Brain microvascular endothelial cell (primary cell): ENCODE results near the gene AATK.
A peak's percentile ranks its signal among the peaks of the same experiment; 100 is the strongest.

ENCODE experiments used
- DNase-seq: peaks from one replicate; pipeline ENCODE4 v3.0.0-alpha.2; 2020
- H3K27ac ChIP-seq: fragments of 250-450 bp; sonication (Bioruptor Pico); 2 replicates; pipeline ENCODE4 v1.5.1; 2020; ENCODE audit warnings: mild to moderate bottlenecking, moderate library complexity
- H3K27me3 ChIP-seq: fragments of 250-450 bp; sonication (Bioruptor Pico); replicated peaks from 2 replicates; pipeline ENCODE4 v1.5.1; 2020; ENCODE audit warnings: mild to moderate bottlenecking
- H3K36me3 ChIP-seq: fragments of 250-450 bp; sonication (Bioruptor Pico); replicated peaks from 2 replicates; pipeline ENCODE4 v1.5.1; 2020; ENCODE audit warnings: mild to moderate bottlenecking
- H3K4me3 ChIP-seq: 2 replicates; pipeline ENCODE4 v1.5.1; 2011; ENCODE audit warnings: low read depth, mild to moderate bottlenecking, control low read depth, low read length, moderate library complexity
- CTCF ChIP-seq: IDR thresholded peaks from 2 replicates; pipeline ENCODE4 v1.5.1; 2011; ENCODE audit warnings: low read depth, mild to moderate bottlenecking, moderate library complexity, low read length, control low read depth, inconsistent platforms; ENCODE audit errors: missing control alignments
- in situ Hi-C: cut with HindIII; loops from 2 replicates; pipeline ENCODE4 v1.10.0; 2017; ENCODE audit warnings: low sequenced_read_pairs, low pct_ligation_motif_present

The AATK gene

GRCh38 chr17:81202318-81202717 is 36.3 kb upstream of the AATK start:
- in situ Hi-C loops: no loop called here
- Histone ChIP-seq H3K36me3 (no peaks in the 10 kb centered on the region), H3K27ac (no peak overlapping the region), H3K4me3 (no peak overlapping the region), H3K27me3 (no peaks in the 10 kb centered on the region)
- DNase-seq: no peak
- TF ChIP-seq CTCF: no peak

- no peaks in the 10 kb centered on the region for H3K27me3 ChIP-seq
- peak; percentile 75 for TF ChIP-seq CTCF
- H3K36me3 ChIP-seq: no peaks in the 10 kb centered on the region
- H3K27ac ChIP-seq: no peak overlapping the region
- DNase-seq: peak; percentile 84
- in situ Hi-C loops: no loop called here
- H3K4me3 ChIP-seq: no peak overlapping the region
Measured at GRCh38 chr17:81200695-81201580, 34.9 kb upstream of the AATK start.

- Histone ChIP-seq H3K27me3 (no peaks in the 10 kb centered on the region), H3K36me3 (no peaks in the 10 kb centered on the region), H3K27ac (no peak overlapping the region), H3K4me3 (no peak overlapping the region)
- in situ Hi-C loops: no loop called here
- no peak for TF ChIP-seq CTCF
- no peak for DNase-seq
Measured at GRCh38 chr17:81200201-81200600, 34.2 kb upstream of the AATK start.

- no peak for DNase-seq
- no peaks in the 10 kb centered on the region for H3K27me3 ChIP-seq
- in situ Hi-C loops: no loop called here
- H3K4me3 ChIP-seq: no peak overlapping the region
- H3K36me3 ChIP-seq: no peaks in the 10 kb centered on the region
- TF ChIP-seq CTCF: no peak
- H3K27ac ChIP-seq: no peak overlapping the region
Measured at GRCh38 chr17:81199482-81199830, 33.4 kb upstream of the AATK start.

GRCh38 chr17:81198826-81199481 is 32.9 kb upstream of the AATK start:
- in situ Hi-C loops: no loop called here
- no peak overlapping the region for H3K27ac ChIP-seq

More at GRCh38 chr17:81198826-81199481, 32.9 kb upstream of the AATK start:
- no peak for DNase-seq
- Histone ChIP-seq H3K4me3 (no peak overlapping the region), H3K36me3 (no peaks in the 10 kb centered on the region), H3K27me3 (no peaks in the 10 kb centered on the region)
- no peak for TF ChIP-seq CTCF
